Endothelial cell of umbilical vein (primary cell): Measurements from ENCODE around the gene SCAF1.

Experiments used
- EZH2 ChIP-seq: IDR thresholded peaks from 2 replicates; pipeline ENCODE4 v1.6.1; 2012; ENCODE audit warnings: borderline replicate concordance, low read depth, mild to moderate bottlenecking, moderate library complexity, low read length, inconsistent platforms; ENCODE audit not compliant: severe bottlenecking
- FOS ChIP-seq: IDR thresholded peaks from 2 replicates; pipeline ENCODE4 v1.6.1; 2011; ENCODE audit warnings: mild to moderate bottlenecking, low read length, moderate library complexity, borderline replicate concordance; ENCODE audit not compliant: insufficient read depth
- JUN ChIP-seq: IDR thresholded peaks from 2 replicates; pipeline ENCODE4 v1.6.1; 2011; ENCODE audit warnings: borderline replicate concordance, low read depth; ENCODE audit not compliant: insufficient read length, insufficient read depth
- MAX ChIP-seq: IDR thresholded peaks from 2 replicates; pipeline ENCODE4 v1.6.1; 2011; ENCODE audit not compliant: insufficient read depth, insufficient read length
- POLR2A ChIP-seq: IDR thresholded peaks from 2 replicates; pipeline ENCODE4 v1.6.1; 2012; ENCODE audit warnings: low read depth, mild to moderate bottlenecking, control low read depth, low read length
- POLR2AphosphoS5 ChIP-seq: IDR thresholded peaks from 2 replicates; pipeline ENCODE4 v1.6.1; 2012; ENCODE audit warnings: low read depth, mild to moderate bottlenecking, control low read depth, low read length, moderate library complexity; ENCODE audit not compliant: insufficient read depth
- TF ChIP-seq, protein P1 (sequence below), 2 donors: IDR thresholded peaks; 1 replicate in 1 of 2; 2 replicates in 1 of 2; pipeline ENCODE4 v1.5.1; 2011; ENCODE audit warnings: low read length in 2 of 2, mild to moderate bottlenecking in 2 of 2, moderate library complexity in 2 of 2, control low read depth in 1 of 2, inconsistent platforms in 1 of 2, low read depth in 1 of 2; ENCODE audit not compliant: insufficient read depth in 1 of 2; ENCODE audit errors: extremely low read depth in 1 of 2

GRCh38 chr19:49683814-49684250 lies 41.8 kb downstream of the SCAF1 start:
- TF ChIP-seq MAX: no peak
- TF ChIP-seq, protein P1, sequence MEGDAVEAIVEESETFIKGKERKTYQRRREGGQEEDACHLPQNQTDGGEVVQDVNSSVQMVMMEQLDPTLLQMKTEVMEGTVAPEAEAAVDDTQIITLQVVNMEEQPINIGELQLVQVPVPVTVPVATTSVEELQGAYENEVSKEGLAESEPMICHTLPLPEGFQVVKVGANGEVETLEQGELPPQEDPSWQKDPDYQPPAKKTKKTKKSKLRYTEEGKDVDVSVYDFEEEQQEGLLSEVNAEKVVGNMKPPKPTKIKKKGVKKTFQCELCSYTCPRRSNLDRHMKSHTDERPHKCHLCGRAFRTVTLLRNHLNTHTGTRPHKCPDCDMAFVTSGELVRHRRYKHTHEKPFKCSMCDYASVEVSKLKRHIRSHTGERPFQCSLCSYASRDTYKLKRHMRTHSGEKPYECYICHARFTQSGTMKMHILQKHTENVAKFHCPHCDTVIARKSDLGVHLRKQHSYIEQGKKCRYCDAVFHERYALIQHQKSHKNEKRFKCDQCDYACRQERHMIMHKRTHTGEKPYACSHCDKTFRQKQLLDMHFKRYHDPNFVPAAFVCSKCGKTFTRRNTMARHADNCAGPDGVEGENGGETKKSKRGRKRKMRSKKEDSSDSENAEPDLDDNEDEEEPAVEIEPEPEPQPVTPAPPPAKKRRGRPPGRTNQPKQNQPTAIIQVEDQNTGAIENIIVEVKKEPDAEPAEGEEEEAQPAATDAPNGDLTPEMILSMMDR (IDR thresholded peaks at IDR 0.05; ENCODE audit: extremely low read depth in 1 of 2, insufficient read depth in 1 of 2, low read depth in 1 of 2, low read length in 2 of 2): no peak
- no peak for TF ChIP-seq POLR2A
- TF ChIP-seq JUN: no peak
- TF ChIP-seq FOS: no peak
- TF ChIP-seq EZH2: no peak
- no peak for TF ChIP-seq POLR2AphosphoS5
